OCI-M2 (cell line): ENCODE data around the gene TMEM239.
"Not testable (repeated sequence)": the region's sequence is repeated elsewhere in the genome, so short reads cannot be mapped to it uniquely, and the experiment has no call there.

ENCODE experiments used
- DNase-seq: peaks from one replicate; lab custom pipeline; 2025; ENCODE audit not compliant: unreplicated experiment; lab: John Stamatoyannopoulos, UW

Gene TMEM239

DNA sequence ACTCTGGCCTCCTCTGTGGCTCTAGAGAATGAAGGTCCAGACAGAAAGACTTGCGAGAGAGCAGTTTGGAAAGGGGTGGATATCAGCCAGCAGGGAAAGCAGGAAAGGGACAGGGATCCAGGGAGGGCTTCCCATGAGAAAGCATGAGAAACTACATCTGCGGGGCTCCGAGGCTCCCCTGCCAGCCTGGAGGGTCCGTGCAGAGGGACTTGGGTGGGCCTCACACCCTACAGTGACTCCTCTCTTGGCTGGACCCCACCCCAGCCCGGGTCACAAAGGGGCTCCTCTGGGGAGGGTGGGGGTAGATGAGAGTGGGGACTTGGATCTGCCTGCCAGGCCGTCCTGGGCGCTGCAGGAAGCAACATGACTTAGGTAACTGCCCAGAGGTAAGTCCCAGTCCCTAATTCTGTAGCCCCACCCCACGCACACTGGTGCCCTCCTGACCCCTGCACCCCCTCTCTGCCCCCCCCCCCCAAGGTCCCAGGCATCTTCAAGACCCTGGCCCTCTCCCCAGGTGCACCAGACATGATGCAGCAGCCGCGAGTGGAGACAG, at the start of gene TMEM239:
Gene TMEM239, plus strand, starts transcription at position 335 of the 553 bp plus-strand sequence. Its CDS starts 191 bp downstream, at position 526.
- no peak for DNase-seq

DNA sequence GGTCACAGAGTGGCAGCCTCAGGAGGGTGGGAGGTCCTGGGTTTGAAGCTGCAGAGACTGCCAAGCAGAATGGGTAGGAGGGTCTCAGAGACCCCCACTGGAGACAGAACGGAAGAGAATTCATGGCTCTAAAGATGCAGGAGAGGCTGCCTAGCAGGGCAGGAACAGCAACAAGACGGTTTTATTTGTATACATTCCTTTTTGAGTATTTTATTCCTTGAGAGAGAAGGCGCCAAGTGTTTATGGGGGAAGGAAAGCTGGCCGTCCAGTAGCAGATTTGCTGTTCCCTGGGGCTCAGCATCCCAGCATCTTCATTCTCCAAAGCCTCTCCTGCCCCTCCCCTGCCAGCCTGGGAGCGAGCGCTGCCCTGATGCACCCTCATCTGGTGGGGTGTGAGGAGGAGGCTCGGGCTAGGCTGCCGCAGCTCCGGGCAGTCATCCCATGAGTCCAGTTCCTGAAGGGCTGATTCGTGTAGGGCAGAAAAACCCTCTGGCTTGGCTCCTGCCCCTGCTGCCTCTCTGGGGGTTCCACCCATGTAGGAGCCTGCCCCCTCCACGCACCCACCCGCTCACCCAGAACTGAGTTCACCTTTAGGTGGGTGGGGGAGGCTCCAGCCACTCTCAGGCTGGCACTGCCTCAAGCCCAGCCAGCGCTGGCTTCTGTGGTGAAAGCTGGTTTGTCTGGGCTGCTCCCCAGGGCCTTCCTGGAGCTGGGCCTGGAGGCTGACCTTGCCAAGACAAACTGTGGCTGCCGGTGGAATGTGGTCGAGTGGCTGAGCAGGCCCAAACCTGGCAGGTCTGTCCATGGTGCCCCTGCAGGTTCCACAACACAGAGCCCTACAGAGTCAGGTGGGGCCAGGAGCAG, 48.2 kb upstream of the TMEM239 start:
- no peak for DNase-seq

DNA sequence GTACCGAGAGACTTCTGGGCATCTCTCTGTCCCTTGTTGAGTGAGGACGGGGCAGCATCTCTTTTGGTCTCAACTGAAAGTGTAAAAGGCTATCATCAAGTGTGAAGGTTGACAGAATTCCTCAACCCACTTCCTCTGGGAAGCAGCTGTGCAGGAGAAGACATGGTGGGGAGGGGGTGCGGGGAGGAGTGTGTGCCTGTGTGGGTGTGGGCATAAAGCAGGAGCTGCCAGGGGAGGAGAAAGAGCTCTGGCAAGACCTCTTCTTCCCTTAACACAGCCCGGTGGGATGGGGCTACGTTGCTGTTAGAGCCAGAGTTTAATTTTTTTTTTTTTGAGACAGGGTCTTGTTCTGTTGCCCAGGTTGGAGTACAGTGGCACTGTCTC, 47.5 kb upstream of the TMEM239 start:
- no peak for DNase-seq

DNA sequence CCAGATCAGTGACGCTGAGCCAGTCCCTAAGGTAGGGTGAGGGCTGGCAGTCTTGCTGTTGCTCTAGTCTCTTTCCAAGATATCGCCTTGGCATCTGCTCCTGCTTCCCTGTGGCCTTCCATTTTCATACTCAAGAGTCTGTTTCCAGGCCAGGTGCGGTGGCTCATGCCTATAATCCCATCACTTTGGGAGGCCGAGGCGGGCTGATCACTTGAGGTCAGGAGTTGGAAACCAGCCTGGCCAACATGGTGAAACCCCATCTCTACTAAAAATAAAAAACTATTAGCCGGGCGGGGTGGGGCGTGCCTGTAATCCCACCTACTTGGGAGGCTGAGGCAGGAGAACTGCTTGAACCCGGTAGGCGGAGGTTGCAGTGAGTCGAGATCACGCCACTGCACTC, 46.1 kb upstream of the TMEM239 start:
- DNase-seq, result not testable (repeated sequence)

DNA sequence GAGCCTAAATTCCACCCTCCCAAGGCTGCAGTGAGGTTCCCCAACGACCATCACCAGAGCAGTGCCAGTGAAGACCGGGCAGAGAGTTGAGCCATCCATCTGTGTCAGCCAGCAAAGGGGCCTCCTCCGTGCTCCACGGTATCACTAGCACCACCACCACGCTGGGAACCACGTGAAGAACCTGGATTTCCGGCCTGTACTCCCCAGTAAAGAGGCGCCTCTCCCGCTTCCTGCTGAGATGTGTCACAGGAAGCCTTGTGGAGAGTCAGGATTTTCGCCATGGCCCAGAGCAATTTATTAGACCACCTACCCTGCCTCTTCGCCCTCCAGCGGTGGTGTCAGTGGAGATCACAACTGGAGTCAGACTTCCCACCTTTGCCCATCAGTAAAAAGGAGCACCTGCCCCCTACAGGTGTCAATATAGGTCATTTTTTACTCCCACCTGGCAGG, 44.5 kb upstream of the TMEM239 start:
- DNase-seq, result no peak

DNA sequence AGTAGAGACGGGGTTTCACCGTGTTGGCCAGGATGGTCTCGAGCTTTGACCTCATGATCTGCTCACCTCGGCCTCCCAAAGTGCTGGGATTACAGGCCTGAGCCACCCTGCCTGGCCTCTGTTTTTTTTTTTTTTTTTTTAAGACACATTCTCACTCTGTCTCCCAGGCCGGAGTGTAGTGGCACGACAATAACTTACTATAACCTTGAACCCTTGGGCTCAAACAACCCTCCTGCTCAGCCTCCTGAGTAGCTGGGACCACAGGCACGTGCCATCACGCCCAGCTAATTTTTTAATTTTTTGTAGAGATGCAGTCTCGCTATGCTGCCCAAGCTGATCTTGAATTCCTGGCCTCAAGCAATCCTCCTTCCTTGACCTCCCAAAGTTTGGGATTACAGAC, 42.4 kb upstream of the TMEM239 start:
- DNase-seq, result no peak

DNA sequence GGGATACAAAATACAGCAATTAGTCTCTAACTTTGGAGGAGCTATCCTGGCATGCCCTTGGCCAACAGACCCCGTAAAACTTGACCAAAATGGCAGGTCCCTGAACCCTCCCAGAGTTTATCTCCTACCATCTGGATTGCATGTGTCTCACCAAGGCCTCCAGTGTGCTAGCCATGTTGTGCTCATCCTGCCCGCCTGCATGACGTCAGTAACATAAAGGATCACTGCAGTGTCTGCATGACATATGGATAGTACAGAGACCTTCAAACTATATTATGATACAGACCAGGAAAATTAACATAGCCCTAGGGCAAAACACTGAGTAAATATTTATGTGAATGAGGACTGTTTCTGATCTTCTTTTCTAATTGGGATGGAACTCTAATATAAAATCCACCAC, 41.0 kb upstream of the TMEM239 start:
- no peak for DNase-seq

DNA sequence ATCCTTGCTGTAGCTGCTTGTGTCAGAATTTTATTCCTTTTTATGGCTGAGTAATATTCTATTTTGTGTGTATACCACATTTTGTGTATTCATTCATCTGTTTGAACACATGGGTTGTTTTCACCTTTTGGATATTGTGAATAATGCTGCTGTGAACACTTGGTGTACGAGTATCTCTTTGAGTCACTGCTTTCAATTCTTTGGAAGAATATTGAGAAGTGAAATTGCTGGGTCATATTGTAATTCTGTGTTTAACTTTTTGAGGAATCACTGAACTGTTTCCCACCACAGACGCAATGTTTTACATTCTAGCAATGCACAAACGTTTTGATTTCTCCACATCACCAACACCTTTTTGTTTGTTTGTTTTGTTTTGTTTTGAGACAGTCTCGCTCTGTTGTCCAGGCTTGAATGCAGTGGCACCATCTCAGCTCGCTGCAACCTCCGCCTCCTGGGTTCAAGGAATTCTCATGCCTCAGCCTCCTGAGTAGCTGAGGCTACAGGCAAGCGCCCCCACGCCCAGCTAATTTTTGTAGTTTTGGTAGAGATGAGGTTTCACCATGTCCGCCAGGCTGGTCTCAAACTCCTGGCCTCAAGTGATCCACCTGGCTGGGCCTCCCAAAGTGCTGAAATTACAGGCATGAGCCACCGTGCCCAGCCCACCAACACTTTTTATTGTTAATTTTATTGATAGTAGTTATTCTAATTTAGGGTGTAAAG, 37.4 kb upstream of the TMEM239 start:
- DNase-seq, result no peak

DNA sequence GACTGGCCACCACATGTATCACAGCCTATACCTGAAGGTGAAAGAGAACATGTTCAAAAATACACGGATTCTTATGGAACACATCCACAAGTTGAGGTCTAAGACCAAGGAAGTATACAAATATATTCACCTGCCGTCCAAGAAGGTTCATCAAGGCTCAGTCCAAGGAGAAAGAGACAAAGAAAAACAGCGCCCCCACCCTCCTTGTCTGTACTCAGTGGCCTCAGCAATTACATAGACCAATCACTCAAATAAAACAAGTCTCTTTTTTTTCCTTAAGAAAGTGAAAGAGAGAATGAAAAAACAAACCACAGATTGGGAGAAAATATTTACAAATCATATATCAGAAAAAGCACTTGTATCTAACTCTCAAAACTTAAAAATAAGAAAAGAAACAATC, 35.2 kb upstream of the TMEM239 start:
- DNase-seq, result no peak

DNA sequence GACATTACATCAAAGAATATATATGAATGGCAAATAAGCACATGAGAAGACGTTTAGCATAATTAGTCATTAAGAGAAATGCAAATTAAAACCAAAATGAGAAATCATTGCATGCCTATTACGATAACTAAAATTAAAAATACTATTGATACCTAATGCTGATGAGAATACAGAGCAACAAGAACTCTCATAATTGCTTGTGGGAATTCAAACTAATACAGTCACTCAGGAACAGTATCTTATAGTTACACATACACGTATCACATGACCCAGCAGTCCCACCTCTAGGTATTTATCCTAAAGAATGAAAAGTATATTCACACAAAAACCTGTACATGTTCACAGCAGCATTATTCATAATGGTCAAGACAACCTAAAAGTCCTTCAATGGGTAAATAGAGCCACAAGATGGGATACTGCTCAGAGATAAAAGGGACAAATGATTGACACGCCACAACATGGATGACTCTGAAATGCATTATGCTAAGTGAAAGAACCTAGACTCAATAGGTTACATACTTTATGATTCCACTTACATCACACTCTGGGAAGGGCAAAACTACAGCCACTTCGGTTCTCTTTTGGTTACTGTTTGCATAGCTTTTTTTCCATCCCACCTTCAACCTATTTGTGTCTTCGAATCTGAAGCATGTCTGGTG, 32.1 kb upstream of the TMEM239 start:
- no peak for DNase-seq

DNA sequence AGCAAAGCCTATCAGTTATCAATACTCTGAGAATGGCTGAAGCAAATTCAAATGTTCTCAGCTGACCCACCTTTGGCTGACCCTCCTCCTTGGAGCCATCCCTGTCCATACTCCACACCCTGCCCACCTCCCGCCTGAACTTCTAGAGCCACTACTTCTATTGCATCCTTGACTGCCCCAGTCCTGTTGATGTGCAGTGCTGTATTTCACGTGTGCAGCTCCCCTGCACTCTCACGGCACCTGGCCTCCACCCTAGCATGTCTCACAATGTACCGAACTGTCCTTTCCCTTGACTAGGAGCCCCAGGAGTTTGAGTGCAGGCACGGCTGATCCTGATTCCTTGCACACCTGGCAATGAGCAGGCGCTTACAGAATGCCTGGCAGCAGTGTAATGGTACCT, 22.7 kb upstream of the TMEM239 start:
- no peak for DNase-seq

DNA sequence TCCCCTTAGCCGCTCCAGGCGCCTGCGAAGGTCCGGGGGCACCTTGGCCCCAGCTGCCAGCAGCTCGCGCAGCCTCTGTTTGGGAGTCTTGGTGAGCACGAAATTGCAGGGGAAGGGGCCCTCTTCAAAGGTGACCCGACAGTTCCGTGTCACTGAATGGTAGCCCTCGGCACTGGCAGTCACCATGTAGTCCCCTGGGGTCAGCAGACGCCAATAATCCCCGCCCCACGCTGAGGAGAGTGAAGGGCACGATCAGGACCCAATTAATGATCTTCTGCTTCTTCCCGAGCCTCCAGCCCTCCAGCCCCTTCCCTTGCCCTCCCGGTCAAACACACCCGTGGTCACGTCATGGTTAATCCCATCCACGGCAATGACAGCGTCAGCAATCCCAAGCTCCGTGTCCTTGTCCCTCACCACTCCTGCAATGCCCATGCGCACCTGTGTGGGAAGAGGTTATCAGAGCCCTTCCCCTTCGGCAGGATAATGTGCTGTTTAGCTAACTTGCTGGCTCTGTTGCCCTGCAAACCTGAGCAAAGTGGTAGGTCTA, 21.9 kb upstream of the TMEM239 start:
- DNase-seq, result no peak

DNA sequence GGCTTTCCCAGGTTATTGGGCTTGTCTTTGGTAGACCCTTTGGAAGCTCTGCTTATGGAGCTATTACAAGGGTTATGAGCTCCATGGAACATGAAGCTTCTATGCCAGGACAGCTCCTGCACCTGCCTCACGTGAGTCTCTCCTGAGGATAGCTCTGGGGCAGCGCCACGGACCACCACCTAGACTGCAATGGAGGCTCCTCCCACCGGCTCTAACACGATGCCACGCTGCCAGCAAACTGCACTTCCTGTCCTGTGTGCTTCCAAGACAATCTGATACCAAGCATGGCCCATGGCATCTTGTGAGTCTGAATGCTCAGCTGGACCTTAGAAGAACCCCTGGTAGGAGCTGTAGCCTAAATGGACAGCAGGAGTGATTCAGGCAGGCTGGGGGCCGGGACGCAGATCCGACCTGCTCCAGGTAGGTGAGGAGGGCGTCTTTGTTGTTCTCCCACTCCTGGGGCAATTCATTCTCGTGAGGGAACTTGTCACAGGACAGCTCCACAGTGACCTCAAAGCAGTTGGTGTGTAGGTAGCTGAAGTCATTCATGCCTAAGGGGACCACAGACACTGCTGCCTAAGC, 21.2 kb upstream of the TMEM239 start:
- DNase-seq, result no peak

DNA sequence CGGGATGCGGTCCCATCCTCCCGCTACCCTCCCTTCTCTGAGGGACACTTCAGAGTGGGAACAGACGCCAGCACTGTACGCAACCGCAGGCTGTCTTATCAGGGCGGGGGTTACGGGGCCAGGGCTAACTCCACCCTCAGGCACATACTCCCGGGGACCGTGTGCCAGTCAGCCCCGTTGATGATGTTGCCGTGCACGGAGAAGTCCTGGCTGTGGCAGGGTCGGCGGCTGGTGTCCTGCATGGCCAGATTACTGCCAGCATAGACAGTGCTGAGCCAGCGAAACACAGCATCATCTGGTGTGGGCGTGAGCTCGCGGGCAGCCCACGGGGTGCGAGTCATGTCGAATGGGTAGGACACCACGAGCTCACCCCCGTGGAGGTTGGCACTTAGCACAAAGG, 20.7 kb upstream of the TMEM239 start:
- DNase-seq, result no peak

DNA sequence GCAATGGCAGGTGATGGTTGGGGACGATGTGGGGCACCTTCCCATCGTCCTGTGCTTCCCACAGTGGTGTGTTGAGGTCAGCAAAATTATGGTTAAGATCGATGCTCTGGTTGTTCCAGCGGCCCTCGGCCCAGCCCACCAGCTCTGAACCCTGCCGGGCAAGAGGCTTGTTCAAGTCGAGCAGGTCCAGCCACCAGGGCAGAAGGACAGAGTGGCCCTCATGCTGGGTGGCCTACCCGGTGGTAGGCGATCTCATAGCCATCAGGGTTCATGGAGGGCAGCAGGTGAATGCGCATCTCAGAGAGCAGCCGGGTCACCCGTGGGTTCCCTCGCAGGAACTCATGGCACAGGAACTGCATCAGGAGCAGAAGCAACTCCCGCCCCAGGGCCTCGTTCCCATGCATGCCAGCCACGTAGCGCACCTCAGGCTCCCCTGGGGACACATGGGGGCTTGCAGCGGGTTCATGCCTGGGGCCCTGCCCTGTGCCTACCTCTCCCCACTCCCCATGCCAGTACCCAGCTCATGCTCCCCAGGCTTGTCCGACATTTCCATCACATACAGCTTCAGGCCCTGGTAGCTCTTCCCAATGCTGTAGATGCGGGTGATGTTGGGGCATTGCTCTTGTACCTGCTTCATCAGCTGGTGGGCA, 20.0 kb upstream of the TMEM239 start:
- DNase-seq, result no peak

DNA sequence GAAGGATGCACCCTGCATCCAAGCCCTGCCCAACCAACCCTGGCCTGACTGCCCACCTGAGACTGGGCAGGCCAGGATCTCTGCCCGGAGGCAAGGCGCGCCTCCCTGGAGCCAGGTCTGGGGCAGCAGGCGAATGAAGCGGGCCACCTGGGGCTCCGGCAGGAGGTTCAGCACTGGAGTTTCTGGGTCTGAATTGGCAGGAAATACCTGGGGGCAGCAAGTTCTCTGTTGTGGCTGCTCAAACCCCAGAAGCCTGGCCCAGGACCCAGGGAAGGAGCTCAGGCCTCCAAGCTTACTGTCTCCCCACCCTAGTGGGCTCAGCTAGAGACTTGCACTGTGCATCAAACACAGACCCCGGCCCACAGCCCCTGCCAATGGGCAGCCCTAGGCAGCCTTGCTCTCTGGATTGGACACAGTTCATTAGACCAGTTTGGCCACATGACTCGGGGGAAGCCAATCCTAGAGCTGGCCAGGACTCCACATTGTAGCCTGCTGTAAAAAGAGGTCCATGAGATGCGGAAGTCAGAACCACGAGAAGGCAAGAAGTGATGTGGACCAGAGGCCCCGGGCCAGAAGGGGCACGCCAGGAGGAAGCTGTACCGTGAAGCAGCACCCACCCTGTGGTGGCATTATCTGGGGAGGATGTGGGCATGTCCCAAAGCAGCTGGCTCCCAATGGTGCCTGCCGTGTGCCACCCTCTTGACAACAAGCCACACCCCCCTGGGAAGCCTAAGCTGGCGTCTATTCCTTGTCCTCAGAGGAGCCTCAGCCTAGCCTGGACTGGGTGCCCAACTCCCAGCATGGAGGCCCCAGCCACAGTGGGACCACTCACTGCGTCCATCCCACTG, 18.8 kb upstream of the TMEM239 start:
- no peak for DNase-seq

DNA sequence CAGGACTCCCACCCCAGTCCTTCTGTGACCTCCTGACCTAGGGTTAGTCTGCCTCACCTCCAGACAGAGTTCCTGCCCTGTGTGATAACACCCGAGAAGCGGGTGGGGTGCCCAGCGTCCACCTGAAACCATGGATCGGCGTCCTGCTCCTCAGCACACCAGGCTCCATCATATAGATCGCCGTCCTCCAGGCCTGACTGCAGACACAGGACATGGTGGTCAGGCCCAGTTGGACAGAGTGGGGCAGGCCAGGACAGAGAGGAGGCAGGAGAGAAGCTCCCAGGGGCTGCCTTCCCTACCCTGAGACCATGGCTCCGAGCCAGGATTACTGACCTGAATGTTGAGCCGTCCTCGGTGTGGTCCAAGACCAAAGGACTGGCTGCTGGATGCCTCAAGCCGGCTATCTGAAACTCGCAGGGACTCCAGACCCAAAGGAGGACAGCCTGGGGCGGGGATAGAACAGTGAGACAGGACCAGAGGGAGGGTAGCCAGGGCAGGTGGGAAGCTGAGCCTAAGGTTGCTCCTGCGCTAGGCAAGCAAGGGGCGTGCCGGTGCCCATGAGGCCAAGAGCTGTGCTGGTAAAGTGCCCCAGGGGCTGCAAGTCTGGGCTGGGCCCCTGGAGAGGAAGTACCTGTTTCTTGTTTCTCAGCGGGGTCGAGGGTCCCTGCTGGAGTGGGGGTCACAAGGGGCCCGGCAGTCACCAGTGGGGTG, 17.9 kb upstream of the TMEM239 start:
- no peak for DNase-seq

DNA sequence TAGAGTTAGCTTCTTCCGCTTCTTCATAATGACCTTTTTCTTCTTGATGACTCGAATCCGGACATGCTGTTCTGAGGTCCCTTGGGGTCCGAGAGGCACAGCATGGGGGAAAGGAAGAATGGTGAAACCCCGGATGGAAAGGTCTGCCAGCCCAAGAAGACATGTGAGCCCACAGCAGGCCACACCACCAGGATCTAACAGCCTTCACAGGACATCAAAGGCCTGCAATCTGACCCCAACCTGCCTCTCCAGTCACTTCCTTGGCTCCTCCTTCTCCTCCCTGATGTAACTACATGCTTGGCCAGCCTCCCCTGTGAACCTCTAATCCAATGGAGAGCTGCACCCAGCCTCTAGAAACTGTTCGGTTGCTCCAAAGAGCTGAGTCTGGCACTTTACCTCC, 17.4 kb upstream of the TMEM239 start:
- DNase-seq, result no peak

DNA sequence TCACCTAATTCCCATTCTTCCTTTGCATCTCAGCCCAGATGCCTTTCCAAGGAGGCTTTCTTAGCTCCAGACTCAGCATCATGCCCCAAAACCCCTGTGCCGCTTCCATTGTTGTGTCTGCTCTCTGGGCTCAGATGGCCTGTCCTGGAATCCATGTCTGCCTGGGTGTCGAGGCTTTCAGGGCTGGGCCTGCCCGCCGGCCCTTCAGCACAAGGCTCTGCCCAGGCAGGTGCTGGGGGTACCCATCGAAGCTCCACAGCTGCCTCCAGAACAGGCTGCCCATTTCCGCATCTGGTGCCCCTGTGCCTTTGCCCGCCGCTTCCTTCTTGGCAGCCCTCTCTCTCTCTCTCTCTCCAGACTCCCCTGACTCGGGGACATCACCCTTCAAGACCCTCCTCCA, 16.9 kb upstream of the TMEM239 start:
- DNase-seq, result no peak
